CD14-positive monocyte (primary cell): ENCODE measurements around the gene UNC5C. TPM values are rescaled to one million over a fixed set of nuclear protein-coding genes. Genes with fewer than 3 reads are reported as not detected.

Source experiments
- DNase-seq, 3 donors: peaks; one replicate each; pipeline ENCODE4 v3.0.0-alpha.2; 2011 to 2022
- H2AFZ ChIP-seq: 2 replicates; pipeline ENCODE4 v1.6.0; 2012; ENCODE audit warnings: mild to moderate bottlenecking, low read depth, low read length, inconsistent platforms; ENCODE audit not compliant: insufficient read depth, poor library complexity, severe bottlenecking
- H3K27ac ChIP-seq, 2 donors: 1 replicate in 1 of 2; 2 replicates in 1 of 2; pipeline ENCODE4 v1.5.1; 2012 to 2013; ENCODE audit warnings: low read length in 2 of 2, control low read depth in 1 of 2, inconsistent platforms in 1 of 2, low read depth in 1 of 2, mild to moderate bottlenecking in 1 of 2
- H3K27me3 ChIP-seq, 2 donors: one replicate each; pipeline versions ENCODE4 v1.6.0 to v1.6.1; 2011 to 2013; ENCODE audit warnings: low read length in 2 of 2; ENCODE audit not compliant: control insufficient read depth in 2 of 2, insufficient read depth in 2 of 2
- H3K36me3 ChIP-seq, 2 donors: replicated peaks in 1 of 2; 1 replicate in 1 of 2; 2 replicates in 1 of 2; pipeline versions ENCODE4 v1.5.1 to v1.6.1; 2012 to 2013; ENCODE audit warnings: low read length in 2 of 2, control low read depth in 1 of 2, inconsistent platforms in 1 of 2, mild to moderate bottlenecking in 1 of 2; ENCODE audit not compliant: insufficient read depth in 2 of 2, control insufficient read depth in 1 of 2
- H3K4me1 ChIP-seq, 2 donors: 1 replicate in 1 of 2; 2 replicates in 1 of 2; pipeline versions ENCODE4 v1.5.1 to v1.6.1; 2012 to 2013; ENCODE audit warnings: low read length in 2 of 2, control low read depth in 1 of 2, inconsistent platforms in 1 of 2, mild to moderate bottlenecking in 1 of 2, moderate library complexity in 1 of 2; ENCODE audit not compliant: insufficient read depth in 2 of 2, control insufficient read depth in 1 of 2
- H3K4me2 ChIP-seq: replicated peaks from 2 replicates; pipeline ENCODE3; 2012; ENCODE audit warnings: low read length, moderate library complexity, mild to moderate bottlenecking; ENCODE audit not compliant: poor library complexity, severe bottlenecking; ENCODE audit errors: extremely low read depth
- H3K4me3 ChIP-seq, 3 experiments: fragments of 200-600 bp in 1 of 3; sonication (generic) in 1 of 3; replicated peaks in 1 of 3; 1 replicate in 2 of 3; 2 replicates in 1 of 3; pipeline ENCODE4 v1.5.1; 2011 to 2013; ENCODE audit warnings: low read length in 3 of 3, mild to moderate bottlenecking in 3 of 3, control low read depth in 2 of 3, low read depth in 2 of 3, inconsistent platforms in 1 of 3, moderate library complexity in 1 of 3
- H3K79me2 ChIP-seq: 2 replicates; pipeline ENCODE4 v1.6.0; 2012; ENCODE audit warnings: mild to moderate bottlenecking, control low read depth, inconsistent platforms, low read length, moderate library complexity; ENCODE audit not compliant: insufficient read depth
- H3K9ac ChIP-seq: 2 replicates; pipeline ENCODE4 v1.6.0; 2017; ENCODE audit warnings: low read length, mild to moderate bottlenecking; ENCODE audit not compliant: insufficient read depth, poor library complexity, severe bottlenecking
- H3K9me3 ChIP-seq, 2 donors: replicated peaks in 1 of 2; 1 replicate in 1 of 2; 2 replicates in 1 of 2; pipeline versions ENCODE4 v1.5.1 to v1.6.1; 2012 to 2013; ENCODE audit warnings: low read length in 2 of 2, control low read depth in 1 of 2; ENCODE audit not compliant: control insufficient read depth in 1 of 2, insufficient read depth in 1 of 2
- H4K20me1 ChIP-seq: 2 replicates; pipeline ENCODE4 v1.6.0; 2012; ENCODE audit warnings: mild to moderate bottlenecking, low read length, control low read depth, moderate library complexity; ENCODE audit not compliant: insufficient read depth
- H3K27ac Mint-ChIP-seq, 7 donors: one replicate each; pipeline ENCODE4 v1.8.0; 2020; ENCODE audit warnings: mild to moderate bottlenecking in 7 of 7, mixed read lengths in 7 of 7, moderate library complexity in 6 of 7, inconsistent platforms in 2 of 7
- H3K27me3 Mint-ChIP-seq, 3 donors: one replicate each; pipeline ENCODE4 v1.8.0; 2021 to 2022; ENCODE audit warnings: low read depth in 3 of 3, mild to moderate bottlenecking in 3 of 3, mixed read lengths in 3 of 3, moderate library complexity in 3 of 3, inconsistent platforms in 1 of 3
- H3K36me3 Mint-ChIP-seq, 2 donors: one replicate each; pipeline ENCODE4 v1.8.0; 2020; ENCODE audit warnings: mixed read lengths in 2 of 2, inconsistent platforms in 1 of 2, mild to moderate bottlenecking in 1 of 2
- H3K4me1 Mint-ChIP-seq: one replicate; pipeline ENCODE4 v1.8.0; 2020; ENCODE audit warnings: mild to moderate bottlenecking, mixed read lengths
- H3K4me3 Mint-ChIP-seq, 2 donors: one replicate each; pipeline ENCODE4 v1.8.0; 2020; ENCODE audit warnings: mild to moderate bottlenecking in 2 of 2, mixed read lengths in 2 of 2, moderate library complexity in 1 of 2
- H3K9me3 Mint-ChIP-seq, 7 donors: one replicate each; pipeline ENCODE4 v1.8.0; 2020 to 2022; ENCODE audit warnings: mixed read lengths in 7 of 7, mild to moderate bottlenecking in 6 of 7, moderate library complexity in 6 of 7, inconsistent platforms in 2 of 7
- CTCF ChIP-seq: fragments of 200-600 bp; IDR thresholded peaks from one replicate; pipeline ENCODE4 v1.8.0; 2022; ENCODE audit warnings: antibody characterized with exemption, mild to moderate bottlenecking
- WGBS: methylation state at CpG from one replicate; pipeline ENCODE4 v1.1.5; 2013; ENCODE audit warnings: missing lambda C conversion rate; ENCODE audit not compliant: insufficient coverage; 5-methylcytosine and 5-hydroxymethylcytosine counted together
- intact Hi-C, 2 donors: fragments of 100-400 bp; cut with micrococcal nuclease; formaldehyde crosslinking; loops; one replicate each; pipeline versions ENCODE4 v1.15.0 to v1.15.1; 2023
- polyA plus RNA-seq, 3 donors: library from polyadenylated mRNA; depleted of rRNA in 1 of 3; unstranded in 2 of 3; stranded (reverse) in 1 of 3; fragments of 300-500 nt in 2 of 3; fragments of >200 nt in 1 of 3; fragmentation: Illumina TruSeq in 2 of 3; gene quantifications; 1 replicate in 2 of 3; 2 replicates in 1 of 3; pipeline ENCODE4 v1.2.3, GENCODE V29; 2012 to 2021

UNC5C gene
- polyA plus RNA-seq, 3 donors: 0.03 TPM; not detected in 2

- intact Hi-C loops: no loop called here
- Histone ChIP-seq H2AFZ (no peak overlapping the region), H3K4me3 (no peak overlapping the region), H3K9ac (no peak overlapping the region), H4K20me1 (no peaks in the 10 kb centered on the region), H3K36me3 (no peaks in the 10 kb centered on the region), H3K27ac (no peak overlapping the region), H3K79me2 (no peaks in the 10 kb centered on the region), H3K27me3 (peaks cover 10 to 13% of the 10 kb centered on the region in 2 donors), H3K9me3 (no peaks in the 10 kb centered on the region), H3K4me2 (no peak overlapping the region), H3K4me1 (no peaks in the 10 kb centered on the region)
- no peak for DNase-seq
- Mint-ChIP-seq H3K27ac (no peak overlapping the region), H3K9me3 (peaks cover 0 to 2% (median 0%) of the 10 kb centered on the region in 7 donors), H3K36me3 (no peaks in the 10 kb centered on the region), H3K4me1 (no peaks in the 10 kb centered on the region), H3K27me3 (peaks cover 13 to 15% (median 14%) of the 10 kb centered on the region in 3 donors), H3K4me3 (no peak overlapping the region)
- no CpG with 5 or more reads among the region's 4 CpGs for WGBS
- no peak for TF ChIP-seq CTCF
These were observed 6.7 kb downstream of the UNC5C start for GRCh38 chr4:95541889-95542607.

GRCh38 chr4:95541094-95541493 lies 7.7 kb downstream of the UNC5C start:
- Histone ChIP-seq H3K27me3 (peaks cover under 1 to 4% of the 10 kb centered on the region in 2 donors), H3K9ac (no peak overlapping the region), H3K4me1 (no peaks in the 10 kb centered on the region), H3K27ac (no peak overlapping the region), H3K4me3 (no peak overlapping the region), H3K9me3 (no peaks in the 10 kb centered on the region), H4K20me1 (no peaks in the 10 kb centered on the region), H3K4me2 (no peak overlapping the region), H2AFZ (no peak overlapping the region), H3K36me3 (no peaks in the 10 kb centered on the region), H3K79me2 (no peaks in the 10 kb centered on the region)
- peaks cover 4 to 5% (median 5%) of the 10 kb centered on the region in 3 donors for H3K27me3 Mint-ChIP-seq
- no peaks in the 10 kb centered on the region for H3K36me3 Mint-ChIP-seq
- no peaks in the 10 kb centered on the region for H3K9me3 Mint-ChIP-seq
- no peak overlapping the region for H3K27ac Mint-ChIP-seq
- DNase-seq: no peak
- intact Hi-C loops: no loop called here
- TF ChIP-seq CTCF: no peak
- no peak overlapping the region for H3K4me3 Mint-ChIP-seq
- 100% methylated on average over 1 of the region's 3 CpGs for WGBS
- no peaks in the 10 kb centered on the region for H3K4me1 Mint-ChIP-seq
